ENCODE measurements around the gene TP63.

GRCh38 chr3:189680723-189681122 lies 49.5 kb downstream of the TP63 start:
- TF ChIP-seq CTCF (IDR thresholded peaks at IDR 0.05) (no peak), POLR2A (IDR thresholded peaks at IDR 0.05) (no peak)

Measured in Peyer's patch (tissue), 4 donors.